Central memory CD8-positive, alpha-beta T cell (primary cell): ENCODE results near the gene PDE4B.

ENCODE experiments used
- ATAC-seq: fragments of 150-1000 bp; cut with Tn5 transposase; replicated peaks from 2 replicates; pipeline ENCODE4 v1.10.0; 2022; ENCODE audit warnings: mild to moderate bottlenecking, moderate FRiP score, moderate number of reproducible peaks; ENCODE audit not compliant: poor library complexity, severe bottlenecking; ENCODE audit errors: extremely low read depth
- DNase-seq, 2 donors: peaks; one replicate each; pipeline ENCODE4 v3.0.0; 2021; ENCODE audit warnings: low spot score in 2 of 2
- H3K27ac Mint-ChIP-seq: one replicate; pipeline ENCODE4 v1.8.0; 2022; ENCODE audit warnings: low read depth, mild to moderate bottlenecking, moderate library complexity, mixed read lengths
- H3K27me3 Mint-ChIP-seq: one replicate; pipeline ENCODE4 v1.8.0; 2022; ENCODE audit warnings: mixed read lengths
- H3K36me3 Mint-ChIP-seq: one replicate; pipeline ENCODE4 v1.8.0; 2022; ENCODE audit warnings: mild to moderate bottlenecking, moderate library complexity, mixed read lengths; ENCODE audit not compliant: insufficient read depth
- H3K4me1 Mint-ChIP-seq: one replicate; pipeline ENCODE4 v1.8.0; 2022; ENCODE audit warnings: mixed read lengths
- H3K4me3 Mint-ChIP-seq: one replicate; pipeline ENCODE4 v1.8.0; 2022; ENCODE audit warnings: mild to moderate bottlenecking, moderate library complexity, mixed read lengths
- H3K9me3 Mint-ChIP-seq: one replicate; pipeline ENCODE4 v1.8.0; 2022; ENCODE audit warnings: mixed read lengths

Gene PDE4B

GRCh38 chr1:66282891-66283621 lies 490.4 kb downstream of the PDE4B start:
- no peak for DNase-seq
- H3K36me3 Mint-ChIP-seq = peaks cover 5% of the 10 kb centered on the region
- ATAC-seq = no peak
- H3K27ac Mint-ChIP-seq = peak overlapping the region; percentile 81
- peak overlapping the region; percentile 23 for H3K4me3 Mint-ChIP-seq
- H3K27me3 Mint-ChIP-seq = no peaks in the 10 kb centered on the region
- H3K9me3 Mint-ChIP-seq = no peaks in the 10 kb centered on the region
- H3K4me1 Mint-ChIP-seq = peaks cover 75% of the 10 kb centered on the region

- DNase-seq (no peak), ATAC-seq (no peak)
- no peaks in the 10 kb centered on the region for H3K9me3 Mint-ChIP-seq
- peak overlapping the region; percentile 23 for H3K4me3 Mint-ChIP-seq
- peaks cover 75% of the 10 kb centered on the region for H3K4me1 Mint-ChIP-seq
- H3K27ac Mint-ChIP-seq = peak overlapping the region; percentile 81
- peaks cover 5% of the 10 kb centered on the region for H3K36me3 Mint-ChIP-seq
- H3K27me3 Mint-ChIP-seq = no peaks in the 10 kb centered on the region
Observed at GRCh38 chr1:66283622-66284041, 490.9 kb downstream of the PDE4B start.

GRCh38 chr1:66284746-66285145 lies 492.1 kb downstream of the PDE4B start:
- Mint-ChIP-seq H3K27me3 (no peaks in the 10 kb centered on the region), H3K4me1 (peaks cover 74% of the 10 kb centered on the region), H3K4me3 (no peak overlapping the region)

GRCh38 chr1:66285618-66286270 lies 493.0 kb downstream of the PDE4B start:
- H3K27ac Mint-ChIP-seq = peak overlapping the region; percentile 61
- no peaks in the 10 kb centered on the region for H3K27me3 Mint-ChIP-seq
- no peaks in the 10 kb centered on the region for H3K9me3 Mint-ChIP-seq
- peaks cover 72% of the 10 kb centered on the region for H3K4me1 Mint-ChIP-seq
- ATAC-seq = no peak
- no peak for DNase-seq
- peak overlapping the region; percentile 56 for H3K4me3 Mint-ChIP-seq
- peaks cover 4% of the 10 kb centered on the region for H3K36me3 Mint-ChIP-seq

More at GRCh38 chr1:66284746-66285145, 492.1 kb downstream of the PDE4B start:
- ATAC-seq = no peak
- Mint-ChIP-seq H3K9me3 (no peaks in the 10 kb centered on the region), H3K36me3 (peaks cover 4% of the 10 kb centered on the region), H3K27ac (peak overlapping the region; percentile 32)
- no peak for DNase-seq

- H3K27me3 Mint-ChIP-seq = no peaks in the 10 kb centered on the region
- peaks cover 71% of the 10 kb centered on the region for H3K4me1 Mint-ChIP-seq
- no peak overlapping the region for H3K27ac Mint-ChIP-seq
- ATAC-seq = no peak
- peaks cover 4% of the 10 kb centered on the region for H3K36me3 Mint-ChIP-seq
- DNase-seq = no peak
- no peak overlapping the region for H3K4me3 Mint-ChIP-seq
- no peaks in the 10 kb centered on the region for H3K9me3 Mint-ChIP-seq
Observed at GRCh38 chr1:66286307-66286706, 493.6 kb downstream of the PDE4B start.

- Mint-ChIP-seq H3K9me3 (no peaks in the 10 kb centered on the region), H3K4me1 (peaks cover 60% of the 10 kb centered on the region), H3K4me3 (no peak overlapping the region), H3K27me3 (no peaks in the 10 kb centered on the region), H3K36me3 (peaks cover 2% of the 10 kb centered on the region), H3K27ac (no peak overlapping the region)
- ATAC-seq (peak; percentile 9), DNase-seq (no peak)
Observed at GRCh38 chr1:66288048-66288447, 495.4 kb downstream of the PDE4B start.

- Mint-ChIP-seq H3K27ac (no peak overlapping the region), H3K4me1 (peaks cover 32% of the 10 kb centered on the region), H3K9me3 (no peaks in the 10 kb centered on the region), H3K36me3 (no peaks in the 10 kb centered on the region), H3K27me3 (no peaks in the 10 kb centered on the region), H3K4me3 (no peak overlapping the region)
- no peak for DNase-seq
- no peak for ATAC-seq
Observed at GRCh38 chr1:66290761-66291530, 498.3 kb downstream of the PDE4B start.

- no peaks in the 10 kb centered on the region for H3K36me3 Mint-ChIP-seq
- no peak overlapping the region for H3K27ac Mint-ChIP-seq
- no peaks in the 10 kb centered on the region for H3K9me3 Mint-ChIP-seq
- DNase-seq = no peak
- H3K4me1 Mint-ChIP-seq = peaks cover 31% of the 10 kb centered on the region
- H3K27me3 Mint-ChIP-seq = no peaks in the 10 kb centered on the region
- ATAC-seq = no peak
- no peak overlapping the region for H3K4me3 Mint-ChIP-seq
Observed at GRCh38 chr1:66291531-66291864, 498.8 kb downstream of the PDE4B start.

GRCh38 chr1:66292305-66292704 lies 499.6 kb downstream of the PDE4B start:
- DNase-seq = no peak
- H3K4me3 Mint-ChIP-seq = no peak overlapping the region
- H3K9me3 Mint-ChIP-seq = no peaks in the 10 kb centered on the region
- ATAC-seq = no peak
- H3K36me3 Mint-ChIP-seq = no peaks in the 10 kb centered on the region
- no peaks in the 10 kb centered on the region for H3K27me3 Mint-ChIP-seq
- no peak overlapping the region for H3K27ac Mint-ChIP-seq
- peaks cover 31% of the 10 kb centered on the region for H3K4me1 Mint-ChIP-seq

- Mint-ChIP-seq H3K9me3 (no peaks in the 10 kb centered on the region), H3K4me3 (no peak overlapping the region), H3K4me1 (peaks cover 28% of the 10 kb centered on the region), H3K36me3 (no peaks in the 10 kb centered on the region), H3K27ac (no peak overlapping the region), H3K27me3 (no peaks in the 10 kb centered on the region)
- DNase-seq (no peak), ATAC-seq (no peak)
Observed at GRCh38 chr1:66292944-66293343, 500.2 kb downstream of the PDE4B start.

GRCh38 chr1:66294707-66295370 lies 502.1 kb downstream of the PDE4B start:
- Mint-ChIP-seq H3K36me3 (no peaks in the 10 kb centered on the region), H3K27me3 (no peaks in the 10 kb centered on the region), H3K4me1 (peaks cover 10% of the 10 kb centered on the region), H3K27ac (no peak overlapping the region), H3K4me3 (no peak overlapping the region), H3K9me3 (no peaks in the 10 kb centered on the region)
- ATAC-seq = no peak
- no peak for DNase-seq

GRCh38 chr1:66295803-66296202 lies 503.1 kb downstream of the PDE4B start:
- Mint-ChIP-seq H3K27ac (no peak overlapping the region), H3K27me3 (no peaks in the 10 kb centered on the region), H3K36me3 (no peaks in the 10 kb centered on the region), H3K9me3 (no peaks in the 10 kb centered on the region), H3K4me3 (no peak overlapping the region), H3K4me1 (peaks cover 8% of the 10 kb centered on the region)
- ATAC-seq (no peak), DNase-seq (no peak)
